GM19043 (cell line): ENCODE measurements around the gene HCN3.
"Not testable (repeated sequence)": the region's sequence is repeated elsewhere in the genome, so short reads cannot be mapped to it uniquely, and the experiment has no call there.

Experiments
- ATAC-seq: cut with Tn5 transposase; IDR thresholded peaks from one replicate; pipeline ENCODE4 v1.9.1; 2021; ENCODE audit warnings: low read depth; ENCODE audit not compliant: unreplicated experiment

HCN3 gene

GRCh38 chr1:155277070-155277901, at the start of gene HCN3:
Gene HCN3, plus strand, starts transcription at chr1:155277463. Its CDS starts 128 bp downstream, at chr1:155277591.
- peak; percentile 58 for ATAC-seq

GRCh38 chr1:155228096-155228427, 49.2 kb upstream of the HCN3 start:
- no peak for ATAC-seq

GRCh38 chr1:155231302-155231701, 46.0 kb upstream of the HCN3 start:
- not testable (repeated sequence) for ATAC-seq

- ATAC-seq, result not testable (repeated sequence)
Measured at GRCh38 chr1:155232001-155232978, 45.0 kb upstream of the HCN3 start.

- not testable (repeated sequence) for ATAC-seq
Measured at GRCh38 chr1:155233502-155233901, 43.8 kb upstream of the HCN3 start.

GRCh38 chr1:155235375-155235774, 41.9 kb upstream of the HCN3 start:
- not testable (repeated sequence) for ATAC-seq

- no peak for ATAC-seq
Measured at GRCh38 chr1:155236451-155236850, 40.8 kb upstream of the HCN3 start.

- no peak for ATAC-seq
Measured at GRCh38 chr1:155241069-155241679, 36.1 kb upstream of the HCN3 start.

- ATAC-seq, result no peak
Measured at GRCh38 chr1:155241841-155242264, 35.4 kb upstream of the HCN3 start.

GRCh38 chr1:155242805-155243358, 34.4 kb upstream of the HCN3 start:
- no peak for ATAC-seq

- ATAC-seq, result peak; percentile 89
Measured at GRCh38 chr1:155244368-155245162, 32.7 kb upstream of the HCN3 start.

GRCh38 chr1:155245163-155245524, 32.1 kb upstream of the HCN3 start:
- ATAC-seq, result no peak

- not testable (repeated sequence) for ATAC-seq
Measured at GRCh38 chr1:155246796-155247195, 30.5 kb upstream of the HCN3 start.

GRCh38 chr1:155247667-155248553, 29.4 kb upstream of the HCN3 start:
- ATAC-seq, result no peak

- ATAC-seq, result no peak
Measured at GRCh38 chr1:155250246-155250632, 27.0 kb upstream of the HCN3 start.

- peak; percentile 73 for ATAC-seq
Measured at GRCh38 chr1:155250633-155251449, 26.4 kb upstream of the HCN3 start.

- ATAC-seq, result no peak
Measured at GRCh38 chr1:155251566-155251965, 25.7 kb upstream of the HCN3 start.

- ATAC-seq, result no peak
Measured at GRCh38 chr1:155253208-155253607, 24.1 kb upstream of the HCN3 start.
